NCI-H226 (cell line): ENCODE measurements around the gene HTR4.
A peak's percentile ranks its signal among the peaks of the same experiment; 100 is the strongest.

Experiments
- DNase-seq: peaks from one replicate; pipeline ENCODE4 v3.0.0-alpha.2; 2015

The HTR4 gene

DNA sequence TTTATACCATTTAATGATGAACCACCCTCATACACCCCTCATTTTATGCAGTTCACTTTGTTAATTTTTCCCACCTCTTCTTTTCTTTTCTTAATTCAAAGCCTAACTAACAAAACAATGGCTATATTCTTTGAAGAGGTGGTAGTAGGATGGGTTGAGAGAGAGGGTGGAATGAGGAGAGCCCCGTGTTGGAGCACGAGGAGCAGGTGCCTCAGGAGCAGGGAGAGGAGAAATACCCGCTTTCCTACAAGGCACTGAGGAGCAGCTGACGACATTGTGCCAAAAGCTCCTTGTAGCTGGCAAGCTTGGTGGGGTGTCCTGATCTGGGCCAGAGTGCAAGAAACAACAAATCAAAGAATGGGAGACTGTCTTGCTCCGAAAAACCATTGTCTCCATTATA lies 129.6 kb downstream of the HTR4 start:
- DNase-seq = no peak

DNA sequence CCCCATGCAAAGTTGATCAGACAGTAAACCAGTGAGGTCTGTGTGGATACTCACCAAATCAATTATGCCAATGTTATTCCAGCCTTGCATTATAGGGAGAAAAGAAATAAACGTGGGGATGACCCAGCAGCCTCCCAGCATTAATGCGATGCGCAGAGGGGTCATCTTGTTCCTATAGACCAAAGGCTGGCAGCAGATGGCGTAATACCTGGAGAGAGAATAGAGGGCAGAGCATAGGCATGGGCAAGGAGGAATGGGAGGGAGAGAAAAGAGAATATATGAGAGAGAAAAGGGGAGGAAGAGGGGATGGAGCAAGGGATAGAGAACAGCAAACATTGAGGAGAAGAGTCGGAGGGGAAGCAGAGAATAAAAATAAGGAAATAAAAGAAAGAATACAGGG lies 131.2 kb downstream of the HTR4 start:
- DNase-seq = no peak

GRCh38 chr5:148515460-148515859 lies 138.9 kb downstream of the HTR4 start:
- DNase-seq = no peak

- no peak for DNase-seq
Measured at GRCh38 chr5:148514344-148514743, 140.0 kb downstream of the HTR4 start.

DNA sequence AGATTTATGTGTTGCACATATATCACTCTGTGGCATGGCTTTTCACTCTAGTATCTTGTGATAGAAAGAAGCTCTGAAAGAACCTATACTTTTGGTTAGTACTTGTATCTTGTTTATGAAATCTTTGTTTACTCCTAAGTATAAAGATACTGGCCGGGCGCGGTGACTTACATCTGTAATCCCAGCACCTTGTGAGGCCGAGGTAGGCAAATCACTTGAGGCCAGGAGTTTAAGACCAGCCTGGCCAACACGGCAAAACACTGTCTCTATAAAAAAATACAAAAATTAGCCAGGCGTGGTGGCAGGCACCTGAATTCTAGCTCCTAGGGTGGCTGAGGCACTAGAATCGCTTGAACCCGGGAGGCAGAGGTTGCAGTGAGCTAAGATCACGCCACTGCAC lies 141.8 kb downstream of the HTR4 start:
- DNase-seq = no peak

- DNase-seq = no peak
Measured at GRCh38 chr5:148511810-148512347, 142.4 kb downstream of the HTR4 start.

- no peak for DNase-seq
Measured at GRCh38 chr5:148509893-148510292, 144.4 kb downstream of the HTR4 start.

- no peak for DNase-seq
Measured at GRCh38 chr5:148507648-148508047, 146.7 kb downstream of the HTR4 start.

- no peak for DNase-seq
Measured at GRCh38 chr5:148499452-148499851, 154.9 kb downstream of the HTR4 start.

GRCh38 chr5:148497757-148498156 lies 156.6 kb downstream of the HTR4 start:
- no peak for DNase-seq

DNA sequence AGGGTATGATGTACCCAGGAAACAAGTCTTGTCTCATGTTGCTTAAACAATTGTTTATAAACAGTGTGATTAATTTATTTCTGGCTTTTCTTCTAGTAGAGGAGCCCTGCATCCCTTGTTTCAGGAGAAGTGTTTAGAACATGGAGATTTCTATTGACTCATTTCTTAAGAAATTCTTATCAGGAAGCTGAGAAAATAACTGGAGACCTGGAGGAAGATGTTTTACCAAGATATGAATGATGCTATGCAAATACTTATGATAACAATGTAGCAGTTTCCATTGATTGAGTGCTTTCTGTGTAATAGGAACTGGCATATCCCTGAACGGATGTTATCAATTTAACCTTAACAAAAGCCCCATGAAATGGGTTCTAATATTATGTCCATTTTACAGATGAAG lies 162.0 kb downstream of the HTR4 start:
- no peak for DNase-seq

GRCh38 chr5:148491793-148492184 lies 162.5 kb downstream of the HTR4 start:
- DNase-seq = no peak

DNA sequence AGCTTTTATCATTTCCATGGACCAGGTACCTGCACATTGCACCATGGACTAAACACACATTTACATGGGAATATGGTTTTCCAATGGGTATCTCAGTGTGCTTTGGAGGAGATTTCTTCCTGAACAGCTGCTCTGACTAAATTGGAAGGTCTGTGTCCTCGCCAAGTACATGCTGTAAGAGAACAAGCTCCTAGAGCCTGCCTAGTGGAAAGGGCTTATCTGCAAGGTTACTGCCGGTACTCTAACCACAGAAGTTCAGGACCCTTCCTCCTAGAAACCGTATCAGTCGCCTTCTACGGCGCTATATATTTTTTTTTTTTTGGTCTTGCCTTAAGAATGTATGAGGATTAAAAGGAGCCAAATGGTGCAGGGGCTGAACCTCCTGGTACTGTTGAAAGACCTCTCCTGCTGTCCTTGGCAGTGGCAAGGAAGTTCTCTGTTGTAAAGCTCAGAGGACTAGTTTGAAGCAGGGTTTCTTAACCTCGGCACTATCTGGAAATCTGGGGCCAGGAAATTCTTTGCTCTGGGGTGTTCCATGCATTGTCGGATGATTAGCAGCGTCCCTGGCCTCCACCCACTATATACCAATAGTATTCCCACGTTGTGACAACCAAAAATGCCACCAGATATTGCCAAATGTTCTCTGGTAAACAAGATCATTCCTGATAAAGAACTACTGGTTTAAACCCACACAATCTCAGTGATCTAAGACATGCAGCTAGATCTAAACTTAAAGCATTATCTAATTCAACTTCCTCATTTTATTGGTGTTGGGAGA lies 163.1 kb downstream of the HTR4 start:
- no peak for DNase-seq

DNA sequence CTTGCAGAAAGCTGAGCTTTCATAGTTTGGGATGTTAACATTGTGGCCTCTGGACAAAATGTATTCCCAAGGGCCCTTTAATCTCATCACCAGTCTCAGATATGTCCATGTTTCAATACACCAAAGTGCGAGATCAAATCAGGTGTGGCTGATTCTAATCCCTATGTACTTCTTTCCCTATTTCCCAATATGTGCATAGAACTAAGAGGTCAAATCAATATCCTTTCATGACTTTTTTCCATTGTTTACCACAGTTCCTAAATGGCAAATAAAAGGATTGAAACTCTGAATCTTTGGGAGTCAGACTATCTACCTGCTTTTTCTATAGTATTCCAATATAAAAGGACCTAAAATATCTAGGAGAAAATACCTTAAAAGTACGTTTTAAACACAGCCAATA lies 165.6 kb downstream of the HTR4 start:
- no peak for DNase-seq

DNA sequence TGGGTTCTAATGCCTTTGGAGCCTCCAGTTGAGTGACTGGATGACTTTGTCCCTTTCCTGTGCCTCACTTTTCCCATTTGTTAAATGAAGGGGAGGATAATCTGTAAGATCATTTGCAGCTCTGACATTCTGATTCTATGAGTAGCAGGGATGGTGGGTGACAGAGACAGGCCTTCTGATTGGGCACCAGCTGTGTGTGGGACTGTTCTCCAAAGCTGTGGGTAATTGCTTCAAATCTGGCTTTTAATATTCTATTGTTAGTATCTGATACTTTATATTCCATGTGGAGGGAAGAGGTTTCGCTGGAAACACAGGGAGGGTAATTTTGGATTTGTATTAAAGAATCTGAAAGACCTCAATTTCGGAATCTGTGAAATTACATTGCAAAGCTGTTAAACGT lies 167.9 kb downstream of the HTR4 start:
- no peak for DNase-seq

- DNase-seq = peak; percentile 12
Measured at GRCh38 chr5:148484651-148485050, 169.7 kb downstream of the HTR4 start.

- DNase-seq = no peak
Measured at GRCh38 chr5:148483750-148484149, 170.6 kb downstream of the HTR4 start.

GRCh38 chr5:148482697-148483462 lies 171.4 kb downstream of the HTR4 start:
- DNase-seq = no peak

GRCh38 chr5:148482196-148482595 lies 172.1 kb downstream of the HTR4 start:
- DNase-seq = no peak

DNA sequence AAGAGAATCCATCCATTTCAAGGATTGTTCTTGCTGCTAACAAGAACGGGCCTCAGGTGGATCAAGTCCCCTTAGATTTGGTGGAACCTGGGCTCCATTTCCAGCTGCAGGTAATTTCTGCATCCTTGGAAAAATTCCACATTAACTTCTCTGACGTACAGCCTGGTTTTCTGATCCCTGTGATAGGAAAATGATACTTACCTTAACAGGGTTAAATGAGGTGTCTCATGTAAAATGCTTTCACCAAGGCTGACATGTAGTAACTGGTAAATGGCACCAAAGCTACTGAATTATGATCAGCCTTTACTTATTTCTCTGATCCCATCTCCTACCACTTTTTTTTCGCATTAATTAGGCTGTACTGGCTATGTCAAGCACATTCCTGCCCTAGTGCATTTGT lies 176.9 kb downstream of the HTR4 start:
- no peak for DNase-seq

- no peak for DNase-seq
Measured at GRCh38 chr5:148476302-148476701, 178.0 kb downstream of the HTR4 start.

DNA sequence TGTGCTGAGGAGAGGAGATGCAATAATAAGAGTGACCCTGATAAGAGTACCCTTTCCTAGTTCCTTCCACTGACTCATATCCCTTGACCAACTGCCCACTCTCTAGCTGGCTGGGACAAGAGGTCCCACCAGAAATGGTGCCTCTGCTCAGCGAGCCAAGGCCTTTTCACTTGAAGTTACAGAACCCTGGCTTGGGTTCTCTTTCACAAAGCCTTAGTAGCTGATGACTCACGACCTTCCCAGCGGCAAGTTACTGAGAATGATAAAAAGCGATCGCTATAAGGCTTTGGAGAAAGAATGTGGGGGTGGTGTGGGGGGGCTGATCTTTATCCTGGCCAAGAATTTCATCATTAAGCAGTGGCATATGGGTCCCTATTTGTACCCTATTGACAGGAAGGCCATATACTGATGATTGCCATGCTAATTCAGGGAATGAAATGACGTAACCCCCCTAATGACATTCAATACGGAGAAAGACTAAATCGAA lies 180.3 kb downstream of the HTR4 start:
- DNase-seq = peak; percentile 20

DNA sequence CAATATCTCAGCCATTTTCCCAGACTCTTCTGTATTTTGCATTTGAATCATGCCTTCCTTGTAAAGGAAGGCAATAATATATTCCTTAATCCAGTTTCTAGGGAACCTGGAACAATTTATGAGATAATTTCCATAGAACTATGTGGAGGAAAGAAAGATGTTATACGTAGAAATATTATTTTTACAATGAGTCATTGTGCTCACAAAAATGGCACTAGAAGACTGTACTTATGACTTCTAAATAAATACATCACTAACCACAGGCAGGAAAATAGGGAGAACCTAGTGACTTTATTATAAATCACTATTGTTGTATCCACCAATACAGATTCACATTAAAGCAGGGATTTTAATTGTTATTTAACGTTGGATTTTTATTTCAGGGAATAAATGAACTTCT lies 182.9 kb downstream of the HTR4 start:
- DNase-seq = no peak

DNA sequence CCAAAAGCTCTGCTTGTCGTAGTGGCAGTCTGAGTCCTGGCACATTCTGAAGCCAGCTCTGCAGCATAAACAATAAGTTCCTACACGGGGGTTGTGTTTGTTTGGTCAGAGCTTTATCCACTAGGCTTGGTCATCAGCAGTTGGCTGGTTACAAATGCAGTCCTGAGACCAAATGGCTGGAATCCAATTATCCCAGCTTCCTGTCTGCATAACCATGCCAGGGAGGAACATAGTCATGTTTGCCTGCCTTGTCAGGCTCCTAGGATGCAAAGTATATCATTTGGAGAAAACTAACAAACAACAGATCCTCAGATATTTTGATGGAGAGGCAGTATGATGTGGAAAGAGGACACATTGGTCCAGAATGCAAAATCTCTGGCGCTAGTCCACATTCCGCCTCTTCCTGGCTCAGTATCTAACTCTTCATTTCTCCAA lies 184.8 kb downstream of the HTR4 start:
- no peak for DNase-seq
